ENCODE data around the gene ACVR2B. TPM values are rescaled to one million over a fixed set of nuclear protein-coding genes. Genes with fewer than 3 reads are reported as not detected.

Gene ACVR2B
- total RNA-seq, 1 donor: 1.6 TPM

DNA sequence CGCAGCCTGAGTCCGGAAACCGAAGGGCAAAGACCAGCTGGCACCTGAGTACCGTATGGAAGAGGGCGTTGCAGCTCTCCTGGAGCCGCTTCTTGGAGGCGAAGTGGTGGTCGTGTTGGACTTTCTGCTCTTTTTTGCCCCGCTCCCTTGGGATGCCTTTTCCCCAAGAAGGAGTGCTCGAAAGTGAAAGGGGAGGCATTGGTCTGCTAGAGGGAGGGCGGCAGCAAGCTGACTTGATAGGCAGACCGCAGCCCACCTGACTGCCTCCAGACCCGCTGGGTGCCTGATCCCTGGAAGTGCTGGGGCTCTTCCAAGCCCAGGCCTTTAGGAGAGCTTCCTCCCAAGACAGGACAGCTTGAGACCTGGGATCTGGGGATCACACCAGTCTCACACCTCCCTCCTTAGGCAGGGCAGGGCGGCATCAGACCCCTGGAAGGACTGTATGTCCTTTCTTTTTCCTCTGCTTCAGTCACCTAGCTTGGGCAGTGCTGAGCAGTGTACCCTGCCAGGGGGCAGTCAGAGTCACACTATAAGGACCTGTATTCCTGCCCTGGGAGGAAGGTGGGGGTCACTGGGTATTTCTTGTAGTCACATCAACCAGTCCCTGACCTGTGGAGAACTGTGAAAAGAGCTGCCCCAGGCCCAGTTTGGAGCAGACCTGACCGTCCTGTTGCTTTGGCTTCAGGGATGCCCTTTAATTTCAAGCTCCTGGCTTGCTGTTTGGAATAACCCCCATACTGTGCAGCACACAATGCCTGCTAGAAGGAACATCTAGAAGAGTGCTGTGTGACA lies 2.1 kb downstream of the ACVR2B start:
- peak overlapping the region; percentile 69 for H3K4me3 ChIP-seq (ENCODE audit: low read depth, low read length)
- DNase-seq (ENCODE audit: low read depth): no peak
- TF ChIP-seq CTCF (IDR thresholded peaks at IDR 0.05; ENCODE audit: insufficient read depth, low read length): no peak

DNA sequence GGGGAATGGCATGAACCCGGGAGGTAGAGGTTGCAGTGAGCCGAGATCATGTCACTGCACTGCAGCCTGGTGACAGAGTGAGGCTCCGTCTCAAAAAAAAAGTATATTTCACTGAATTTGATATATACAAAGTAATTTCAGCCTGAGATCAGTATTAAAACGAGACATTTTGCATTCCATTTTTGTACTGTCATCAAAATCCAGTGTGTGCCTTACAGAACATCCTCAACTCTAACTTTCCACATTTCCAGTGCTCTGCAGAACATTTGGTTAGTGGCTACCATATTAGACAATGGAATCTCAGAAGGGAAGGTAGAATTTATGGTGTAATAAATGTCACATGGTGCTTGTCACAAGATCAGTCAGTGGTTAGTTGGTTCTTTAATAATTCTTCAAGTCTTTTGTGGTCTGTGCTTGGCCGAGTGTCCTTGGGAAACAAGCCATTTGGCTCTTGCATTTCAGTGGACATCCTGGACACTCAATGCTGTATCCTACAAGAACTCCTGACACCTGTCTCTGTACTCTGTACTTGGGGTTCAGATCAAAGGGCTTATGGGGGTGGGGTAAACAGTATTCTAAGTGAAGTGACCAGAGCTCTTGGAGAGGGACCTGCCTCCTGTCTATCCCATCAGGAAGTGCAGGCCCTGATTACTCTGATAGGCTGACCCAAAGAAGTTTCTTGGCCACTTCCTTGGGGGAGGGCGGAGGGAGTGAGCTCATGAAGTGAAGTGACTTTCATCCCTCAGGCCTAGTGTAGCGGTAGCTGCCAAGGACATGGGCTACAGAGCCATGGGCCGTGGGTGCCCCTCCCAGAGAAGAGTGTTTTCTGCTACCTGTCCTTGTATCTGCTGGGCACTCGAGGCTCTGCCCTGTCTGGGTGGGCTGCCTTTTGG lies 3.7 kb downstream of the ACVR2B start:
- DNase-seq (ENCODE audit: low read depth): no peak
- TF ChIP-seq CTCF (IDR thresholded peaks at IDR 0.05; ENCODE audit: insufficient read depth, low read length): no peak
- no peak overlapping the region for H3K4me3 ChIP-seq (ENCODE audit: low read depth, low read length)

DNA sequence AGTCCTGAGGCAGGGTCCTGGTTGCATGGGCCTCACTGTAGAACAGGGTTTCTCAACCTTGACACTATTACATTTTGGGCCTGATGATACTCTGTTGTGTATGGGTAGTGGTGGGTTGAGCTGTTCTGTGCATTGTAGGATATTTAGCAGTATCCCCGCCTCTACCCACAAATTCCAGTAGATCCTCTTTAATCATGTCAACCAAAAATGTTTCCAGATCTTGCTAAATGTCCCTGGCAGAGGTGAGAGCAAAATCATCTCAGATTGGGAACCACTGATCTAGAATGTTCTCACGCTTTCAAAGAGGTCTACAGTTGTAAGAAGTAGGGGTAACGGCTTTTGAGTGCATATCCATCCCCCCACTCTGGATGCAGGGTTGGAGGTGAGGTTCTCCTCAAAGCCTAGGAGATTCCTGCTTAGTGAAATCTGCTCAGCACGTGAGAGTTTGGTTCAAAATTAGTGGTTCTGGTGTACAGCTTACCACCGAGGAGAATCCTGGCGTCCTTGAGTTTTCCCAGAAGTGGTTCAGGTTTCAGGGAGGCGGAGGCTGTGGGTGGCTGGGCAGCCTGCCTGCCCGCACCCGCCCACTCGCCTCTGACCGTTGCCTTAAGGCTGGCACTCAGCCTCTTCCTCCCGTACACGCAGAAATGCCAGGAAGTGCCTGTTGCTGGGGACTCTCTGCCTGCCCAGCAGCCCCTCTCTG lies 5.3 kb downstream of the ACVR2B start:
- no peak for TF ChIP-seq CTCF (IDR thresholded peaks at IDR 0.05; ENCODE audit: insufficient read depth, low read length)
- peak; percentile 29 for DNase-seq (ENCODE audit: low read depth)
- H3K4me3 ChIP-seq (ENCODE audit: low read depth, low read length): no peak overlapping the region

DNA sequence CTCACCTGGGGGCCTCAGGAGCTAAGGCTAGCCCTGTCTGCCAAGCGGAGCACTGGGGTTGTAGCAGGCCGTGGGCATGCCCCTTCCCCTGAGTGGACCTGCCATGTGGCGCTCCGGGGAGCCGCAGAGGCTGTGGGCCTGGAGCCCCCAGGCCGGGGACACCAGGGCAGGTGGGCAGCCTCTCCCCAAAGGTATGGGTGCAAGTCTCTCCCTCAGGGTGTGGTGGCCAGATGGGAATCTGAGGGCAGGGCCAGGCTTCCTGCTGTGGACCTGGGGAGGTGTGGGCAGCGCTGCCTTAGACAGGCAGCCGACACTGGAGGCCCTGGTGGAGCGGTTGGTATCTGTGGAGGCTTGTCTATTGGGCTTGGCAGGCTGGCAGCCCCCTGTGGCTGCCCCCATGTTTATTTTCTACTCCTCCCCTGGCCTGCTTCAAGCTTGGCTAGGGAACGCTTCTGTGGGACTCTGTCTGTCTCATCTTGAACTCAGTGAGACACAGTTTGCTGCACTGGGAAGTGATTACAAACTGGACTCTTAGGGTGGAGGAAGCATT lies 5.9 kb downstream of the ACVR2B start:
- TF ChIP-seq CTCF (IDR thresholded peaks at IDR 0.05; ENCODE audit: insufficient read depth, low read length): no peak
- H3K4me3 ChIP-seq (ENCODE audit: low read depth, low read length): no peak overlapping the region
- DNase-seq (ENCODE audit: low read depth): no peak

DNA sequence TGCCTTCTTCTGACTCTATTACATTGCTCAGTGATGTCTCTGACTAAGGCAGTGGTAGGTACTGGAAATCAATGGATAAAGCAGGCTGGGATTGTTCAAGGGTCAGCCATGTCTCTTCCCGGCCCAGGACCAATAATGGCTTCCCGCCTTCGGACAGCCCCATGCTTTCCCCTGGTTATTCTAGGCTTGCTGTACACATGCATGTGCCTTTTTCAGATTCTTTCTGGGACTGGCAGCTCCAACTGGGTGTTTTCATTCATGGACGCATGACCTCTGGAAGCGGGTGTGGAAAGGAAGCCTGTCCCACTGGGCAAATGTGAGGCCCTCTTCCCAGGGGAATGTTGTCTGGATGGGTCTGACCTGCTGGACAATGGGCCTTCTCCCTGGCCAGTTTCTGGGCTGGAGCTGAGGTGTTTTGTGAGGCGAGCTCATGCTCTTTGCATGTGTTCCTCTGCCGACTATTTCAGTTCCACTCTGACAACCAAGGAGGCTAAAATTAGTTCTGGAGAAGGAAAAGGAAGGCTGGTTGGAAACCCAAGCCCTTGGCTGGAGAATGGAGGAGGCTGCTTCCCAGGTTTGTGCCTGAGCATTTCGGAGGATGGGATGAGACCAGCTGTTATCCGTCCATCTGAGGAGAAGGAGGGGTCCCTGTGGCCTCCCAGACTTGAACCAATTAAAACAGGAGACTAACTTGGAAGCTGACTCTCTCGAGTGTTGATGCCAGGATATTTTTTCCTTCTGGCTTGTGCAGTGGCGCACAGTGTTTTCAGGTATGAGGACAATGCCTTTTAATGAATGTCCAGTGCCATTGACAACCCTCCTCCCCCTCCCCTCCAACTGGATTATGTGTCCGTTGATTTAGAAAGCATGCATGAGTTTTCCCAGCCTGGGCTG lies 6.9 kb downstream of the ACVR2B start:
- no peak for TF ChIP-seq CTCF (IDR thresholded peaks at IDR 0.05; ENCODE audit: insufficient read depth, low read length)

More for the DNA sequence above, 6.9 kb downstream of the ACVR2B start:
- H3K4me3 ChIP-seq (ENCODE audit: low read depth, low read length): no peak overlapping the region
- no peak for DNase-seq (ENCODE audit: low read depth)

All from fibroblast of the aortic adventitia (primary cell).